Measurements from ENCODE around the gene S100A5.

GRCh38 chr1:153546371-153546770 lies 5.6 kb upstream of the S100A5 start:
- TF ChIP-seq CTCF (IDR thresholded peaks at IDR 0.05) (no peak), POLR2AphosphoS5 (IDR thresholded peaks at IDR 0.05) (no peak), POLR2A (IDR thresholded peaks at IDR 0.05) (no peak)

Data from breast epithelium (tissue), 3 donors.